Measurements from ENCODE around the gene SEPTIN8.

DNA sequence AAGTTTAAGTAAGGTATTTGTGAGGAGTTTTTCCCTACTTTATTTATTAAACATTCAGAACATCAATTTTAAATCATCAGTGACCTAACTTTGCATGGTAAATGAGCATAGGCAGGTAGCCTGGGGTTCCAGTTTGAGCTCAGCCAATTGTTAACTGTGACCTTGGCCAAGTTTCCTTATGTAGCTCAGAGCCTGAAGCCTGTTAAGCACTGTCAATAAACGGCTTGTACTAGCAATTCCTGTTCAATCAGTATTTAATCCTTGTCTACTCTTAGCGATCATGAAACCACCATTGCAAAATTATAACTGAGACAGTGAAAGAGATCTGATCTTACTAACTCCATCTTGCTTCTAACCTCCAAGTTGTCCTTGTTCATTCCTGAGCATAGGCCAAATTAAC is 31.4 kb upstream of the SEPTIN8 start:
- TF ChIP-seq, protein P1, sequence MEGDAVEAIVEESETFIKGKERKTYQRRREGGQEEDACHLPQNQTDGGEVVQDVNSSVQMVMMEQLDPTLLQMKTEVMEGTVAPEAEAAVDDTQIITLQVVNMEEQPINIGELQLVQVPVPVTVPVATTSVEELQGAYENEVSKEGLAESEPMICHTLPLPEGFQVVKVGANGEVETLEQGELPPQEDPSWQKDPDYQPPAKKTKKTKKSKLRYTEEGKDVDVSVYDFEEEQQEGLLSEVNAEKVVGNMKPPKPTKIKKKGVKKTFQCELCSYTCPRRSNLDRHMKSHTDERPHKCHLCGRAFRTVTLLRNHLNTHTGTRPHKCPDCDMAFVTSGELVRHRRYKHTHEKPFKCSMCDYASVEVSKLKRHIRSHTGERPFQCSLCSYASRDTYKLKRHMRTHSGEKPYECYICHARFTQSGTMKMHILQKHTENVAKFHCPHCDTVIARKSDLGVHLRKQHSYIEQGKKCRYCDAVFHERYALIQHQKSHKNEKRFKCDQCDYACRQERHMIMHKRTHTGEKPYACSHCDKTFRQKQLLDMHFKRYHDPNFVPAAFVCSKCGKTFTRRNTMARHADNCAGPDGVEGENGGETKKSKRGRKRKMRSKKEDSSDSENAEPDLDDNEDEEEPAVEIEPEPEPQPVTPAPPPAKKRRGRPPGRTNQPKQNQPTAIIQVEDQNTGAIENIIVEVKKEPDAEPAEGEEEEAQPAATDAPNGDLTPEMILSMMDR (IDR thresholded peaks at IDR 0.05): no peak
- TF ChIP-seq POLR2A (IDR thresholded peaks at IDR 0.05; ENCODE audit: low read length) (no peak), TP53 (CRISPR knock-in tag; IDR thresholded peaks at IDR 0.05) (no peak), NFE2L2 (conservative IDR thresholded peaks at IDR 0.05; ENCODE audit: low read length) (no peak), NR3C1 (IDR thresholded peaks at IDR 0.05) (no peak), EHMT2 (IDR thresholded peaks at IDR 0.05; ENCODE audit: low read depth) (no peak), EP300 (IDR thresholded peaks at IDR 0.05) (no peak), MYC (IDR thresholded peaks at IDR 0.05; ENCODE audit: borderline replicate concordance, low read length) (no peak), CEBPB (IDR thresholded peaks at IDR 0.05) (no peak), RAD21 (conservative IDR thresholded peaks at IDR 0.05 in 1 of 2, IDR thresholded peaks at IDR 0.05 in 1 of 2) (no peak), KDM5A (IDR thresholded peaks at IDR 0.05) (no peak), JUN (IDR thresholded peaks at IDR 0.05) (no peak)
- TF ChIP-seq, protein P2, sequence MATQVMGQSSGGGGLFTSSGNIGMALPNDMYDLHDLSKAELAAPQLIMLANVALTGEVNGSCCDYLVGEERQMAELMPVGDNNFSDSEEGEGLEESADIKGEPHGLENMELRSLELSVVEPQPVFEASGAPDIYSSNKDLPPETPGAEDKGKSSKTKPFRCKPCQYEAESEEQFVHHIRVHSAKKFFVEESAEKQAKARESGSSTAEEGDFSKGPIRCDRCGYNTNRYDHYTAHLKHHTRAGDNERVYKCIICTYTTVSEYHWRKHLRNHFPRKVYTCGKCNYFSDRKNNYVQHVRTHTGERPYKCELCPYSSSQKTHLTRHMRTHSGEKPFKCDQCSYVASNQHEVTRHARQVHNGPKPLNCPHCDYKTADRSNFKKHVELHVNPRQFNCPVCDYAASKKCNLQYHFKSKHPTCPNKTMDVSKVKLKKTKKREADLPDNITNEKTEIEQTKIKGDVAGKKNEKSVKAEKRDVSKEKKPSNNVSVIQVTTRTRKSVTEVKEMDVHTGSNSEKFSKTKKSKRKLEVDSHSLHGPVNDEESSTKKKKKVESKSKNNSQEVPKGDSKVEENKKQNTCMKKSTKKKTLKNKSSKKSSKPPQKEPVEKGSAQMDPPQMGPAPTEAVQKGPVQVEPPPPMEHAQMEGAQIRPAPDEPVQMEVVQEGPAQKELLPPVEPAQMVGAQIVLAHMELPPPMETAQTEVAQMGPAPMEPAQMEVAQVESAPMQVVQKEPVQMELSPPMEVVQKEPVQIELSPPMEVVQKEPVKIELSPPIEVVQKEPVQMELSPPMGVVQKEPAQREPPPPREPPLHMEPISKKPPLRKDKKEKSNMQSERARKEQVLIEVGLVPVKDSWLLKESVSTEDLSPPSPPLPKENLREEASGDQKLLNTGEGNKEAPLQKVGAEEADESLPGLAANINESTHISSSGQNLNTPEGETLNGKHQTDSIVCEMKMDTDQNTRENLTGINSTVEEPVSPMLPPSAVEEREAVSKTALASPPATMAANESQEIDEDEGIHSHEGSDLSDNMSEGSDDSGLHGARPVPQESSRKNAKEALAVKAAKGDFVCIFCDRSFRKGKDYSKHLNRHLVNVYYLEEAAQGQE (IDR thresholded peaks at IDR 0.05): no peak
- TF ChIP-seq, protein P3, sequence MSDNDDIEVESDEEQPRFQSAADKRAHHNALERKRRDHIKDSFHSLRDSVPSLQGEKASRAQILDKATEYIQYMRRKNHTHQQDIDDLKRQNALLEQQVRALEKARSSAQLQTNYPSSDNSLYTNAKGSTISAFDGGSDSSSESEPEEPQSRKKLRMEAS (IDR thresholded peaks at IDR 0.05): no peak
